NCI-H748 treated with DMSO at 0.1 percent for 48 hours (cell line): ENCODE data around the gene TANC1.

Source experiments
- DNase-seq: peaks from one replicate; lab custom pipeline; 2025; lab: John Stamatoyannopoulos, UW

TANC1 gene

DNA sequence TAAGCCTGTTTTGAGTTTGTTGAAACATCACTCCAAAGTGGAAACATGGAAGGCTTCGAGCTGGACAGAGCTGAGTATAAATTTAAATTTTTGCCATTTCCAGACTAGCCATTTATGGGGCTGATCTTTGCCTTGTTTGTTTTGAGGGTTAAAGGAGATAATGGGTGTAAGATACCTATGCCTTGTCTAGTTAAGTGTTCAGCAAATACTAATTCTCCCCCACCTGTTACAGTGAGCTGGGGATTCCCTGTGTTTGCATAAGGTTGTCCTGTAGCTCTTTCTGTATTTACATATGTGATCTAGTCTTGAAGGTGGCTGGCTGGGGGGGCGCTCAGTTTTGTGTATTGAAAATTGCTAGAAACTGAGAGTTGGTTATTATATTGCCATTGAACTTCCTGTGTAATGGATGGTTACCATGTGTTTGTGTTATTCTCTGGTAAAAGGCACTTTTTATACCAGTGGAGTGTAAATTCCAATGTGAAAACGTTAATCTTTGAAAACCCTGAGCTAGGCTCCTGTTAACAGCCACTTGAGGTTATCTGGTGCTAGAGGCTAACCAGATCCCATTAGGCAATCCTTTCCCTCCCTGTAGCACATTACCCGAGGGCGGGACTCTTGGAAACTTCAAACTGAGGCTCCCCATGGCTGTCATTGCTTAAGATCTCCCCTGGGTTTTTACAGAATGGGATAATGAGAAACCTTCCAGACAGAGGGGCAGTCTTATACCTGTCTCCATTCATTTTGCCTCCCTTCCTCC lies 26.7 kb downstream of the TANC1 start:
- peak; percentile 93 for DNase-seq

DNA sequence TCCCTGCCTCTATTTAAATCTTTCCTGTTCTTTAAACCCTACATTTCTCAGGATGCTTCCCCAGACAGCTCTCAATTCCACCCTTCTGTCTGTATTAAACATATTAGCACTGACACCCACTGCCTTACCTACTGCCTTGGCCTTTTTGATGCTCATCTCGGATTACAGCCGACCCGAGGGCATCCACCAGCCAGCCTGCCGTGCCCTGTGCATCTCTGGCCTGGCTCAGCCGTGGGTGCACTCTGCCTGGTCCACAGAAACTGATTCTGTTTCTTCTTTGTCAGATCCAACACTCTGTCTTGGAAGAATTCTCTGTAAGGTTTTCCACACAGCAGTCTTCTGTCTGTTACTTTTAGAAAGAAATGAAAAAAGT lies 27.2 kb downstream of the TANC1 start:
- no peak for DNase-seq

GRCh38 chr2:158996378-158996993 lies 28.0 kb downstream of the TANC1 start:
- DNase-seq, result no peak

DNA sequence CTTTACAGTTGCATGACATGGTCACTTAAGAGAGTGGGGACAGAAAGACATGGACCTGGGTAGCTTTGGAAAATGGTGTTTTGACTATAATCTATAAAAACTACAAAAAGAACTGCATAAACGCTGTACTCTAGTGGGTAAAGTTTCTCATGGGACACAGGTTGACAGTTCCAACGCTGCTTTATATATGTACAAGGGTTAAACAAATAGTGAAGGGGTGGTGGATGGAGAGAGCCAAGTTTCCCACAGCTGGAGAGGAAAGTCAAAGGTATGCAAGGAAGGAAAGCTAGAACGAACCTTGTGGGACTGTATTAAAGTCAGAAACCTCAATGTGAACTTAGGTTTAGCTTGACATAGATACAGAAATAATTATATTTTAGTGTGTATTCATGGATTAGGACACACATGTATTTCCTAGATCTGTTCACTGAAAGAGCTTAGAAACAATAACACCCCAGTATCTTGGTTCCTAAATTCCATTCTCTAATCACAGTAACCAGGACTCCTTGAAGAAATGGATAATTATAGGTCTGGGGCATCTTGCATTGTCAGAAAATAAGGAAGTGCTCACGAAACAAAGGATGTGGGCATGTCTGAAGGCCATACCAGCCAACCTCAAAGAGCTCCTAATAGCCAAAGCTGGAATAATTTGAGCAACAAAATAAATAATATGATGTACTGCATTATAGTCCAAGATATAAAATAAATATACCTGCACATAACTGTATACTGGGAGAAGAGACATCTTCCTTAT lies 28.8 kb downstream of the TANC1 start:
- DNase-seq, result no peak

GRCh38 chr2:158998551-158999248 lies 30.3 kb downstream of the TANC1 start:
- peak; percentile 16 for DNase-seq

GRCh38 chr2:158999458-158999857 lies 31.0 kb downstream of the TANC1 start:
- DNase-seq, result no peak

DNA sequence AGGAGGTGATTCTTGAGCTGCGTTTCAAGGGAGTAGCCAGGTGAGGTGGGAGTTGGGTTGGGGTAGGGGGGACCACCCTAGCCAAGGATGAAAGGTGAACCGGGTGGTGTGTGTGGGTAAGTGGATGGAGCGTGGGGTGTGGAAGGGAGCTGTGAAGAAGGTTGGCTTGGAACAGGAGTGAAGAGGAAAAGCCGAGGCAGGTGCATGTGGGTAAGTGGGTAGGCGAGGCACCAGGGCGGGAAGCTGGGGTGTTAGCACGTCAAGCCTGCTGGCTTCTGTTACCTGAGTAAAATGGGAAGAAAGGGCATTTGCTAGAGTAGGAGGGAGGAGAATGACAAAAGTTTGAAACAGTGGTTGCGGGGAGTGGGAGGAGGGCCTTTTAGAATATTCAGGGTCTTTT lies 31.6 kb downstream of the TANC1 start:
- DNase-seq, result no peak

- no peak for DNase-seq
Observed at GRCh38 chr2:159002462-159003111, 34.1 kb downstream of the TANC1 start.

- DNase-seq, result no peak
Observed at GRCh38 chr2:159003555-159003954, 35.1 kb downstream of the TANC1 start.

GRCh38 chr2:159004849-159005248 lies 36.4 kb downstream of the TANC1 start:
- DNase-seq, result no peak

DNA sequence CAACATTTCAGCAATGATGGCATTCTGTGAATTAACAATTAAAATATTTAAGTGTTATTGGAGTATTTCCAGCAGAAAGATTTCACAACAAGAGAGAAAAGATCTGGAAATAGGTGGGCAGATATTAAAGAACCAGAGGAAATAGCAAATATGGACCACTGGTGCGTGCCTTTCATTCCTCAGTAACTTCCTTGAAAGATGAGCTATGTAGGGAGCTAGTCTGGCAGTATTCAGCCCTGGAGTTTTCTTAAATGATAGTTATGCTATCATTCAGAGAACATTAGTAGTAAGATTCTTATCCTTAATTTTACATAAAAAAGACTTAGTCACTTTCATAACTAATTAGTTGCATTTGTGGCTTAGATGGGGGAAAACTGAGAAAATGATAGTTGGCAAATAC lies 41.5 kb downstream of the TANC1 start:
- DNase-seq, result no peak

- no peak for DNase-seq
Observed at GRCh38 chr2:159010340-159010739, 41.9 kb downstream of the TANC1 start.

DNA sequence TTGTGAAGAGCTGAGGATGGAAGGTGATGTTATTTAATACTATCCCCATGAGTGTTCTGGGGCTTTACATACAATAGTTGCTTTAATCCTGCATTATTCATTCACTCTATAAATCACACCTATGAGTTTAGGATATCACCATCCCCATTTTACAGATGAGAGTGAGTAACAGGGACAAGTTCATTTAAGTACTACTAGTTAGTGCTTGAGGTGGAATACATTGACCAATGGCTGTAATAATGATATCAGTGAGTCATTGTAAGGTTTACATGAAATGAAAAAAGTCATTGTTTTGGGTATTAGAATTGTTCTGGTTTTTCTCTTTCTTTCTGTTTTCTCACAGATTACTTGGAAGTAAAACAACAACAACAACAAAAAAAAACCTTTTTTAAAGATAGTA lies 42.5 kb downstream of the TANC1 start:
- DNase-seq, result no peak

DNA sequence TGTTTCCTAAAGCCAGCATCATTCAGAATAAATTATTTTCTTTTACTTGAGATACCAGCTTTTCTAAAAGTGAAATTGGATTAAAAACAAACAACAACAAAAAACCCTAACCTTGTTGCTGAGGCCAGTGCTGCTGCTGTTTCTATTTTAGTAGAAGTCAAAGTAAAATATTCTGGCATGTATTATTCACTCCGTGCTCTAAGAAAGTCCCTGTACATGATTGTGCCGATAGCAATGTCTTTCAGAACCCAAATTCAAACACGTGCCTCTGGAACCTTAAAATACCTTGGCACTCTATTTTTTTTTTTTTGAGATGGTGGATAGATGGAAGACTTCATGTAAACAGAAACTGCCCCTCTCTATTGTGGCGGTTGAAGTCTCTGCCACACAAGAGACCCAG lies 43.7 kb downstream of the TANC1 start:
- DNase-seq, result no peak

GRCh38 chr2:159013103-159013502 lies 44.7 kb downstream of the TANC1 start:
- DNase-seq, result no peak

- DNase-seq, result no peak
Observed at GRCh38 chr2:159015174-159015573, 46.7 kb downstream of the TANC1 start.

DNA sequence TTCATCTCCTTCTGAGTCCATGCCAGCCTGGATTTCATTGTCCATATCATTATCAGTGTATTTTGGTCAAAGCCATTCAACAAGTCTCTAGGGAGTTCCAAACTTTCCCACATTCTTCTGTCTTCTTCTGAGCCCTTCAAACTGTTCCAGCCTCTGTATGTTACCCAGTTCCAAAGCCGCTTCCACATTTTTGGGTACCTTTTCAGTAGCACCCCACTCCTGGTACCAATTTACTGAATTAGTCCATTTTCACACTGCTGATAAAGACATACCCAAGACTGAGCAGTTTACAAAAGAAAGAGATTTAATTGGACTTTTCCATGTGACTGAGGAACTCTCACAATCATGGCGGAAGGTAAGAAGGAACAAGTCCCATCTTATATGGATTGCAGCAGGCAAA lies 47.4 kb downstream of the TANC1 start:
- no peak for DNase-seq

DNA sequence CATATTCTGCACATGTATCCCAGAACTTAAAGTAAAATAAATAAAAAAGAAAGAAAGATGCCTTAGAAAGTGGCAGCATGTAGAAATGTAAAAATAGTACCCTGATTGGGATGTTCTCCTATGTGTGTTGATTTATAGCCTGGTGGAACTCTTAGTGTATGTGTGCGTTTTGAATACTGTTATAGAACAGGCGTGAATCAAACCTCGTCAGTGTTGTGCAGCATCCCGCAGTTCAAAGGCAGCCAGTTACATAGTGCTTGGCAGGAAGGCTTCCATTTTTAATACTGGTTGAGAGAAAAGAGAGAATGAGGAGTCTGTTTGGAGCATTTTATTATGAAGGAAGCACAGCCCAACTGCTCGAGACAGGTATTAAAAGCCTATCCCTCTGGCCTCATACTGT lies 49.4 kb downstream of the TANC1 start:
- DNase-seq, result no peak

GRCh38 chr2:159019021-159019420 lies 50.6 kb downstream of the TANC1 start:
- DNase-seq, result no peak

GRCh38 chr2:159022019-159022418 lies 53.6 kb downstream of the TANC1 start:
- no peak for DNase-seq

DNA sequence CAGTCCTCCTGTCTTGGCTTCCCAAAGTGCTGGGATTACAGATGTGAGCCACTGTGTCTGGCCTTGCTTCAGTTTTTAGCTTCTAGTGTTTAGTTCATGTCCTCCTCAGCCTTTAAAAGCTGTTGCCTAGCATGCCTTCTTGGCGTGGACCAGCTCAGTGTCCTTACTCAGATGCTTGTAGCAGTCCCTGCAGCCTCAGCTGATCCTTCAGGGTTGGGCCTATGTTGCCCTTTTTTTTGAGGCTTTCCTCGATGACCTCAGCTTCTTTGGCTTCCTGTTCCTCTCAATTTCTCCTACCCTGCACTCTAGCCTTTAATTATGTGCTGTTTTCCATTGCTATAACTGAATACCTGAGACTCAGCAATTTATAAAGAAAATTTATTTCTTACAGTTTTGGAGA lies 57.7 kb downstream of the TANC1 start:
- no peak for DNase-seq

- DNase-seq, result no peak
Observed at GRCh38 chr2:159028776-159029175, 60.3 kb downstream of the TANC1 start.
